HG03280 (cell line): Measurements from ENCODE around the gene CLCN3.
"Not testable (repeated sequence)": the region's sequence is repeated elsewhere in the genome, so short reads cannot be mapped to it uniquely, and the experiment has no call there.

ENCODE experiments used
- ATAC-seq: cut with Tn5 transposase; IDR thresholded peaks from one replicate; pipeline ENCODE4 v1.9.1; 2021; ENCODE audit warnings: mild to moderate bottlenecking, moderate library complexity; ENCODE audit not compliant: unreplicated experiment

CLCN3 gene

GRCh38 chr4:169617306-169617705 is 3.1 kb upstream of the CLCN3 start:
- ATAC-seq: no peak

GRCh38 chr4:169618286-169618685 is 2.1 kb upstream of the CLCN3 start:
- no peak for ATAC-seq

GRCh38 chr4:169618986-169619385 is 1.4 kb upstream of the CLCN3 start:
- no peak for ATAC-seq

GRCh38 chr4:169619518-169619957 is 840 bp upstream of the CLCN3 start:
- peak; percentile 48 for ATAC-seq

GRCh38 chr4:169620880-169621248 is 486 bp downstream of the CLCN3 start:
- no peak for ATAC-seq

- no peak for ATAC-seq
Observed at GRCh38 chr4:169621731-169622492, 1.5 kb downstream of the CLCN3 start.

GRCh38 chr4:169622566-169622965 is 2.2 kb downstream of the CLCN3 start:
- ATAC-seq: no peak

- ATAC-seq: not testable (repeated sequence)
Observed at GRCh38 chr4:169624012-169624411, 3.6 kb downstream of the CLCN3 start.

- no peak for ATAC-seq
Observed at GRCh38 chr4:169625886-169626285, 5.5 kb downstream of the CLCN3 start.

- no peak for ATAC-seq
Observed at GRCh38 chr4:169626331-169627282, 6.2 kb downstream of the CLCN3 start.

GRCh38 chr4:169627307-169627706 is 6.9 kb downstream of the CLCN3 start:
- ATAC-seq: peak; percentile 47

- ATAC-seq: no peak
Observed at GRCh38 chr4:169628579-169628978, 8.2 kb downstream of the CLCN3 start.

- ATAC-seq: no peak
Observed at GRCh38 chr4:169630069-169630468, 9.7 kb downstream of the CLCN3 start.

GRCh38 chr4:169632896-169633295 is 12.5 kb downstream of the CLCN3 start:
- ATAC-seq: no peak

GRCh38 chr4:169634975-169635374 is 14.6 kb downstream of the CLCN3 start:
- ATAC-seq: no peak

GRCh38 chr4:169640261-169640870 is 20.0 kb downstream of the CLCN3 start:
- no peak for ATAC-seq

GRCh38 chr4:169644802-169645201 is 24.4 kb downstream of the CLCN3 start:
- ATAC-seq: no peak

GRCh38 chr4:169645627-169646026 is 25.2 kb downstream of the CLCN3 start:
- no peak for ATAC-seq

GRCh38 chr4:169649545-169650226 is 29.3 kb downstream of the CLCN3 start:
- no peak for ATAC-seq

- no peak for ATAC-seq
Observed at GRCh38 chr4:169650227-169650936, 30.0 kb downstream of the CLCN3 start.
